HG03558 (cell line): Measurements from ENCODE around the gene IL10RB.
"Not testable (repeated sequence)": the region's sequence is repeated elsewhere in the genome, so short reads cannot be mapped to it uniquely, and the experiment has no call there.

Experiments used
- ATAC-seq: cut with Tn5 transposase; IDR thresholded peaks from one replicate; pipeline ENCODE4 v1.9.1; 2021; ENCODE audit warnings: moderate number of reproducible peaks; ENCODE audit not compliant: unreplicated experiment; ENCODE audit errors: extremely low read depth

Gene IL10RB

GRCh38 chr21:33266050-33266788 lies at the start of gene IL10RB:
IL10RB (plus strand) TSS chr21:33266367; CDS start chr21:33266466, 99 bp downstream.
- no peak for ATAC-seq

DNA sequence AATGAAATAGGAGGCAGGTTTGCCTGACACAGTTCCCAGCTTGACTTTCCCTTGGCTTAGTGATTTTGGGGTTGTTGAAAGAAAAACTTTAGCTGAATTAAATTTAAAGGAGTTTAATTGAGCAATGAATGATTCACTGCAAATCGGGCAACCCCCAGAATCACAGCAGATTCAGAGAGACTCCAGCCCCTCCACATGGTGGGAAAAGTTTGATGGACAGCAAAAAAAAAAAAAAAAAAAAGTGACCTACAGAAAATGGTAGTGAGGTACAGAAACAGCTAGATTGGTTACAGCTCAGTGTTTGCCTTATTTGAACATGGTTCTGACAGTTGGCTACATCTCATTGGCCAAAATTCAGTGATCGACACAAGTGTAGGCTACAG lies 49.0 kb upstream of the IL10RB start:
- ATAC-seq, result no peak

DNA sequence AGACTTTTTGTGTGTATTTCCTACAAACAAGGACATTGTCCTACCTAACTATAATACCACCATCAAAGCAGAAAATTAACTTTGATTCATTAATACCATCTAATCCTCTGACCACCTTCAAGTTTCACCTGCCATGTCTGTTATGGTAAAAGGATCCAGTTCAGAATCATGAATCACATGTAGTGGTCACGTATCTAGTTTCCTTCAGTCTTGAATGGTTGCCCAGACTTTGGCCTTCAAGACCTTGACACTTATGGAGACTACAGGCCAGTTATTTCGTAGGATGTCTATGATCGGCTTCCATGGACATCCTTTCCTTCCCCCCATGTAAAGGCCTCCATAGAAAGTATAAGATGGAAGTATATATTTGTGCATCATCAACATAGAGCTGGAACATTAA lies 46.9 kb upstream of the IL10RB start:
- ATAC-seq, result no peak

DNA sequence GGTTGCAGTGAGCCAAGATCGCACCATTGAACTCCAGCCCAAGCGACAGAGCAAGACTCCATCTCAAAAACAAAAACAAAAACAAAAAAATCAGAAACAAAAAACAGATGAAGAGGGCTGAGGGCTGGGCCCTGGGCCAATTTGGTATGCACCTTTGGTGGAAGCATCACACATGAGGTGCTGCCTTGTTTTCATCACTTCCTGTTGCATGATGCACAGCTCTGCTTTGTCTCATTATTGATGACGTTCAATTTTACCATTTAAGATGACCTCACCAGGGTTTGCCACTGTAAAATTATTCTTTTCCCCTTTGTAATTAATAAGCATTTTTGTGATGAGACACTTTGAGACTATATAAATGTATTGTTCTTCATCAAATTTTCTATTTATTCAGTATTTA lies 46.2 kb upstream of the IL10RB start:
- no peak for ATAC-seq

- not testable (repeated sequence) for ATAC-seq
These were observed 40.8 kb upstream of the IL10RB start for GRCh38 chr21:33225376-33225775.

- no peak for ATAC-seq
These were observed 37.7 kb upstream of the IL10RB start for GRCh38 chr21:33228455-33228854.

- no peak for ATAC-seq
These were observed 36.9 kb upstream of the IL10RB start for GRCh38 chr21:33229099-33229783.

DNA sequence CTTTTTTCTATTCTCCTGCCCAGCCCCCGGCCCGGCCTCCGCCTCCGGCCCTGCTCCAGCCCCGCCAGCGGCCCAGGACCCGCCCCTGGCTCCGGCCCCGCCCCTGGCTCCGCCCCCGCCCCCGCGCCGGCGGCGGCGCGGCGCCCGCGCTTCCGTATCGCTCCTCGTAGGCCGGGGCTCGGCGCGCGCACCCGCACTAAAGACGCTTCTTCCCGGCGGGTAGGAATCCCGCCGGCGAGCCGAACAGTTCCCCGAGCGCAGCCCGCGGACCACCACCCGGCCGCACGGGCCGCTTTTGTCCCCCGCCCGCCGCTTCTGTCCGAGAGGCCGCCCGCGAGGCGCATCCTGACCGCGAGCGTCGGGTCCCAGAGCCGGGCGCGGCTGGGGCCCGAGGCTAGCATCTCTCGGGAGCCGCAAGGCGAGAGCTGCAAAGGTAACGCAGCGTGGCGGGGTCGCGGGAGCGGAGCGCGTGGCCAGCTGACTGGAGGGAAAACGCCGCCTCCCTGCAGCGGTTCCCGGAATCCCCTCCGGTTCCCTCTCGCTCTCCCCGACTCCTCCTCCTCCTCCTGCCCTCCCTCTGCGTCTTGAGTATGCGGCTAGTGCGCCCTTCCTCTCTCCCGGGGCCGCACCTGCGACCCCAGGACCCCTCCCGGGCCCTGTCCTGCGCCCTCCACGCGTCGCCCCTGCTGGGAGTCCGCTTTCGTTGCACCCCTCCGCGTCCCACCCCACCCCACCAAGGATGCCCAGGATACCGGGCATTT lies 36.2 kb upstream of the IL10RB start, which contains the start of gene IFNAR2:
TSS of gene IFNAR2 (plus strand) at position 155 of the 761 bp plus-strand sequence. CDS start 11,985 bp downstream, outside the sequence.
- no peak for ATAC-seq

- ATAC-seq, result no peak
These were observed 35.4 kb upstream of the IL10RB start for GRCh38 chr21:33230545-33231324.

GRCh38 chr21:33231526-33231925 lies 34.6 kb upstream of the IL10RB start:
- no peak for ATAC-seq

DNA sequence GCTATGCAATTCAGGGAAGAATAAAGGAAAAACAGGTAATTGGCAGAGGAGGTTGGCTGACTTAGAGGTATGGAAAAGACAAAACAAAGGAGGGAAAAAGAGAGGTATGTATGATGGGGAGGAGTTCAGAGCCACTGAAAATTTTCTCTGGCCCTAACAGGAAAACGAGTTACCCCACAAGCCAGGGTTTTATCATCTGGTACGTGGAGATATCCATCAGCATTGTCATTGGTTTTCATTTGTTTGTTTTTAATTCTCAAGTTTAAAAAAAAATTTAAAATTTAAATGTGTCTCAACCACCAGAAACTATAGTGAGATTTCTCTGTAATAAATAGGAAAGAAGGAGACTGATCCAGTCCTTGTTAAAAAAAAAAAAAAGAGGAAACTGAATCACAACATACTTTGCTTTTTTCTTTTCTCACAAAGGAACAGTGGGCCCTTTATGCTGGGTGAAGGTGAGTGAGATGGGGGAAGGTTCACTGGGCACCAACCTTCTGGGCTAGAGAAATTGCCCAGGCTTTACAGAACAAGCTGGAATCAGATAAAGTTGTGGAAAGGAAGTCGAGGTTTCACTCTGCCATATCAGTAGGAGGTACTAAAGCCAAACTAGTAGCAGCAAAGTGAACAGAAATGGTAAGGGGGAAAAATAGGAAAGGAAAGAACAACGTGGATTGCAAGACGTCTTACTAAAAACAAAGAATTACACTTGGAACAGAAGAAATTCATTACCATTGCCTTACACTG lies 33.7 kb upstream of the IL10RB start:
- no peak for ATAC-seq

DNA sequence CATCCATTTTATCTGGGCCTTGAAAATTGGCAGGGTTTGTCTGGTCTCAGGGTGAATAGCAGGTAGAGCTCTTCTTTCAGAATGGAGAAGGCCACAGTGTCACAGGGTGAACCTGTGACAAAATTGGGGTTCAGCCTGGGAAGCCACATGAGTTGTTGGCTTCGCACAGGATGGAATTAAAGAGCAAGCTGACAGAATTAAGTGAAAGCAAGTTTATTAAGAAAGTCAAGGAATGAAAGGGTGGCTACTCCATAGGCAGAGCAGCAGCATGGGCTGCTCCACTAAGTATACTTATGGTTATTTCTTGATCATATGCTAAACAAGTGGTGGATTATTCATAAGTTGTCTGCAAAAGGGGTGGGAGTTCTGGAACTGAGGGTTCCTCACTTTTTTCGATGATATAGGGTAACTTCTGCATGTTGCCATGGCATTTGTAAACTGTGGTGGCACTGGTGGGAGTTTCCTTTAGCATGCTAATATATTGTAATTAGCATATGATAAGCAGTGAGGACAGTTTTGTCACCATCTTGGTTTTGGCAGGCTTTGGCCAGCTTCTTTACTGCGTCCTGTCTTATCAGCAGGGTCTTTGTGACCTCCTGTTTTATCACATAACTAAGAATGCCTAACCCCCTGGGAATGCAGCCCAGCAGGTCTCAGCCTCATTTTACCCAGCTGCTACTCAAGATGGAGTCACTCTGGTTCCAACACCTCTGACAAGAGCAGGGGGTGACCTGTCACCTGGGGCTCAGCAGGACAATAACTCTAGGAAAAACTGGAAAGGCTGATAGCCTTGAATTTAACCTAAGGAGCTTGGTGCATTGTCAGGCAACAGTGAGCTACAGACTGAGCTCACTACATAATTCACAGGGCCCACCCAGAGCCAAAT lies 31.3 kb upstream of the IL10RB start:
- no peak for ATAC-seq

- no peak for ATAC-seq
These were observed 30.0 kb upstream of the IL10RB start for GRCh38 chr21:33236013-33236686.

DNA sequence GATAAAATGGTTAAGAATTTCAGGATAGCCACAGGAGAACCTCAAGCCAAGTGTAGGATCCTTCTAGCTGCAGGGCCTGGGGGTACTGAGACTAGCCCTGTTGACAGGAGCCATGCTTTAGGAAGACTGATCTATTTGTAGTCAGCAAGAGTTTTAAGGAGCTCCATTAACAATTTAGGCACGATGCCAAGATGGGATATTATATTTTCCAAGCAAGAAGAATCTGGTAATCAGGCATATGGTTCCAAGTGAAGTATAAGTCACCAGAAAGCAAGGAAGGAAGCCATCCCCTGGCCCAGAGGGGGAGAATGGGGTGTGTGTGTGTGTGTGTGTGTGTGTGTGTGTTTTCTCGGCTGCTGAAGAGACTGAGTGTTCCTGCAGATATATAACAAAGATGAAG lies 29.4 kb upstream of the IL10RB start:
- ATAC-seq, result no peak

DNA sequence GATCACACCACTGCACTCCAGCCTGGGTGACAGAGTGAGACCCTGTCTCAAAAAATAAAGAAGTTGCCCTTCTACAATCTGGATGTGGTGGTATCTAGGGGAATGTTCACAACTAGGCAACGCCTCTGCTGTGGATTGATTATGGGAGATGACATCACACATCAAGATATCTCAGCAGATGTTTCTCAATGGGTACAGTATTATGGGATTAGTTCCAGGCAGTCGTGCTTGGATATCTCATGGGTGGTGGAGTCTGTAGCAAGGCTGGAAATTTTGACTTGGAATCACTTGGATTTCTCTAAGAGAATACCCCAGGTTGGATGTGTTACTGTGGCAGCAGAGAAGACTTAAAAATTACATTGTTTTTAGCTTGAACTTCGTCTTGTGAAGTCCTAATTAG lies 28.7 kb upstream of the IL10RB start:
- ATAC-seq, result no peak

GRCh38 chr21:33238146-33238545 lies 28.0 kb upstream of the IL10RB start:
- peak; percentile 17 for ATAC-seq

GRCh38 chr21:33238565-33239255 lies 27.5 kb upstream of the IL10RB start:
- ATAC-seq, result peak; percentile 48
